Measurements from ENCODE around the gene PSMC6.

PSMC6 gene

DNA sequence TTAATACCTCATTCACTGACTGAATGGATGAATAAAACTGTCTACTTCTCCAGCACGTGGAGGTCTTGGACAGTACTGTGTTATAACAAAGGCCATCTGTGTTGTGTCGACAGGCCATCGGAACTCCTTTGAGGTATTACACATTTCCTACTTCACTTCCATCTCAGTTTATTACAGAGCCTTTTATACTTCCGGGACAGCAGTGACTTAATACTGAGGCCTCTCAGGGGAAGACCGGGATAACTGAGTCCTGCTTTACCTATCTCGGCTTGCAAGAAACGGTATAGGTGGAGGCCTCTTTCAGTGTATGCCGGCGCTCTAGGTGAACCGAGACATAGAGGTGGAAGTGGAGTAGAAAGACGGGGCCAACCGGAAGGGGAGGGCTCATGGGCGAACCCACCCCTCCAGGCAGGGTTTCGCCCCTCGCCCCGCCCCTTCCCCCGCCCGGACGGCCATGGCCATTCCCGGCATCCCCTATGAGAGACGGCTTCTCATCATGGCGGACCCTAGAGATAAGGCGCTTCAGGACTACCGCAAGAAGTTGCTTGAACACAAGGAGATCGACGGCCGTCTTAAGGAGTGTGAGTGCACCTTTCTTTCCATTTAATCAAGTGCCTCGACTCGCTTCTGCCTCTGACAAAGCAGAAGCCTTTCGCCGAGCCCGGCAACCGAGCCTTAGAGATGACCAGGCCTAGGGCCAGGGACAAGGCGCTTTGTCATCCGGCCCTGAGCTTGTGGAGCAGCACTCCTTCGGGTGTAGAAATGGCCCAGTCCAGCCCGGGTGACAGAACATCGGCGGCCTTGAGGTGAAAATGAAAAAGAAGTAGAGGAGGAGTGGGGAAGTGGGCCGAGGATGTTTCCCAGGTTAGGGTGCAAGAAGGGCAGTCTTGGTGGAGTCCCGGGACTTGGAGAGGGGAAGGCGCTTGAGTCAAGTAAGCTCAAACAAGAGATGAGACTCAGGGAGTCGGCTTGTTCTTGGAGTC is at the start of gene PSMC6:
TSS of gene PSMC6 (plus strand) at position 477 of the 983 bp plus-strand sequence. CDS start at position 497, 20 bp downstream.
- peak; percentile 81 to 92 for DNase-seq (ENCODE audit: low read depth in 2 of 2, low spot score in 1 of 2)

DNA sequence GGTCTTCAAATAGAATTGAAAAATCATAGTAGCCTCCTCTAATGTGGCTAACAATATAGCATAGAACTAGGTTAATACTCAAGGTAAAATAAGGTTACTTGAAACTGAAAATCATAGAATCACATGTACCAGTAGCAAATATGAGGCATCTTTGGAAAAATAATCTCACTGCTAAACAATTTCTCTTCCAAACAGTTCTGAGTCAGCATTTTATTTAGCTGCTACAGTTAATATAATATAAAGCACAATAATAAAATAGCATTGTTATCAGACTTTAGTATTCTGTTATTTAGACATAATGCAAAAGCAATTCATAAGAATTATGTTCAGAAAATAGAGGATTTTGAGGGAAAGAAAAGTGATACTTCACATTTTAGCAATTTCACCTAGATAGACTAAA is 46.7 kb upstream of the PSMC6 start:
- DNase-seq (ENCODE audit: low read depth in 2 of 2, low spot score in 1 of 2) = no peak

DNA sequence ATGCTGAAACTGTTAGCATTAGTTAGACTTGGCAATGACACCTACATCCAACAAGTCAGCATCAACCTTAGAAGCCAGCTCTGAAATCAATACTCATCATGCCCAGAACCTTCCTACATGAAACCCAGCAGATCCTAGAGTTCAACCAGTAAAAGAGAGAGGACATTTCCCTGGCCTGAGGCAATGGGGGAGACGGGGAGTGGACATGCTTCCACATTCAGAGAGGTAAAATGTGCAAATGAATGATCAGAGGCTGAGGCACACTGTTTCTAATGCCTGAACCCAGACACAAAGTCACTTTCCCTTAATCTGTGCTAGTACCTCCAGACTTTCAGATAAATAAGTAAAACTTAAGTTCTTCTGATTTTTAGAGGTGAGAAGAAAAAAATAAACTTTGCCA is 46.2 kb upstream of the PSMC6 start:
- DNase-seq (ENCODE audit: low read depth in 2 of 2, low spot score in 1 of 2) = no peak

DNA sequence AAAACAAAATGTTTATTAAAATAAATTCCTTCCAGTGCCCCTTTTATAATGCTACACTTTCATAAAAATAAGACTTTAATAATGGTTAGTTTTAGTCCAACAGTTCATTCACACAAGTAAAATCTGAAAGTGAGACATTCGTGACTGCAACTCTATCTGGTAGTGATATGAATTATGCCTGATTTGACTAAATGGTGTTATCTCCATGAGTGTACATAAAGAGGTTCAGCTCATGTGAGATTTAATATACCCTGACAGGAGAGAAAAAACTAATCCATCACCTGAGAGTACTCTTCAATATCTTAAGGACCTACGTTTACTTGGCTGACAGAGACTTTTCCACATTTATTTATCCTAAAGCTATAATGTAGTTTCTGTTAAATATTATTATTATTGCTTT is 45.7 kb upstream of the PSMC6 start:
- DNase-seq (ENCODE audit: low read depth in 2 of 2, low spot score in 1 of 2) = no peak

DNA sequence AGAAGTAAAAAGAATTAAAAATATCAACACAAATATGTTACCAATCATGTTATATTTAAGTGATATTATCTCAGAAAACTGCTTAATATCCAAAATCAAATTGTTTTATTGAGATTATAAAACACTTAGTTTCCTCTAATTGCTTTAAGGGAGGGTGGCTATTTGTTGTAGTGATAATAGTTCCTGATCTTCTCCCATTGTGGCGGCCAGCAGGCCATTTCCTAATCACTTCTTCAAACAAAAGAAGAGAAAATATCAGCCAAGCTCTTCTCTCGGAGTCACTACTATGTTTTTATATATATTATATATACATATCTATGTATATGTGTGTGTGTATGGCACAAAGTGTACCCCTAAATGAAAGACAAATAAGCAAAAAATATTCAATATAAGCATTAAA is 43.1 kb upstream of the PSMC6 start:
- DNase-seq (ENCODE audit: low read depth in 2 of 2, low spot score in 1 of 2) = no peak

DNA sequence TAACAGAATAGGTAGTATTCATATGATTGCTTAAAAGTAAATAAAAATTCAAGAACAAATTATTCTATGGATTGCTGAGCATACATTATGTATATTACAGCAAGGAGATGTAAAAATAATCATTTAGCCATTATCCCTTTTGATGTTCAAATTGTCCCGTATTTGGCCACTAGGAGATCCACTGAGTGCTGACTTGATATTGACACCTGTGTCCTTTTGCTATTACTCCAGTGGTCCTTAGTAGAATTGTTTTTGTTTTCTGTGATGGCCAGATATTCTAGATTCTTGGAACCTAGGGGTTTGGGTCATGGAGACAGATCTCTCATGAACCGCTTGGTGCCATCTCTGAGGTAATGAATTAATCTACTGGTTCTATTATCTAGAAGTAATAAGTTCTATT is 28.4 kb upstream of the PSMC6 start:
- DNase-seq (ENCODE audit: low read depth in 2 of 2, low spot score in 1 of 2) = no peak

DNA sequence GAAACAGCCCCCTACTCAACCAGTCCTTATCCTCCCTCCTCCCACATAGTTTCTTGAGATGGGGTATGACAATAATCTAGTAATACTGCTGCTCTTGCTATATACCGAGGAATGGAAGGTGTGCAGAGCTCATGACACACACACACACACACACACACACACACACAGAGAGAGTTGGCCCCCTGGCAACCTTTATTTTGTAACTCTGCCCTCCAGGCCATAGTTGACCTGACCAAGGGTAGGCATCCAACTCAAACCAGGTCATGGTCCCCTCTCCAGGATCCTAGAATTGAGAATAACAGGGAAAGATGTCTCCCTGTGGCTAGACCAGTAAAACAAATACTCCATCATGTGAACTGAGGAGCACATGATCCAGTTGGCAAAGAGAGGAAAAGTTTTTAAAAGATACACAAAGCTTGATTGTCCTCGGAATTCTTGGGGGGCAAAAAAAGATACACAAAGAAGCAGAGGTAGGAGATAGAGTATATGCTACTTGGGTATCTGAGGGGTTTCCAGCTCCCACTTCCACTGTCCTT is 22.9 kb upstream of the PSMC6 start:
- DNase-seq (ENCODE audit: low read depth in 2 of 2, low spot score in 1 of 2) = no peak

DNA sequence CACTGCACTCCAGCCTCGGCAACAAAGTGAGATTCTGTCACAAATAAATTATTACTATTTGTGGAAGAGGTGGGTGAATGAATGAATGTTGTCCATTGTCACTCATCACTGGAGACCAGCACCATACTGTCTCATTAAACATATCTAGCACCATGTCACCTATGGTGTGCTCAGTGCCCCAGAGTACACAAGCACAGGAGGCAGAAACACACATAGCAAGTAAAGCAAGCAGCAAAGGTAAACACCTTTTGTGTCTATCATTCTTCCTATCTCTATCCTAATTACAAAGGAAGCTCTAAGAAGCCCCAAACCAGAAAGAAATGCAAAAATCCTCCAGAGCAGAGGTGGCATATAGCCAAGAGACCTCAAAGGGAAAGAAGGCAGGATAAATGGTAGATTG is 20.8 kb upstream of the PSMC6 start:
- DNase-seq (ENCODE audit: low read depth in 2 of 2, low spot score in 1 of 2) = no peak

DNA sequence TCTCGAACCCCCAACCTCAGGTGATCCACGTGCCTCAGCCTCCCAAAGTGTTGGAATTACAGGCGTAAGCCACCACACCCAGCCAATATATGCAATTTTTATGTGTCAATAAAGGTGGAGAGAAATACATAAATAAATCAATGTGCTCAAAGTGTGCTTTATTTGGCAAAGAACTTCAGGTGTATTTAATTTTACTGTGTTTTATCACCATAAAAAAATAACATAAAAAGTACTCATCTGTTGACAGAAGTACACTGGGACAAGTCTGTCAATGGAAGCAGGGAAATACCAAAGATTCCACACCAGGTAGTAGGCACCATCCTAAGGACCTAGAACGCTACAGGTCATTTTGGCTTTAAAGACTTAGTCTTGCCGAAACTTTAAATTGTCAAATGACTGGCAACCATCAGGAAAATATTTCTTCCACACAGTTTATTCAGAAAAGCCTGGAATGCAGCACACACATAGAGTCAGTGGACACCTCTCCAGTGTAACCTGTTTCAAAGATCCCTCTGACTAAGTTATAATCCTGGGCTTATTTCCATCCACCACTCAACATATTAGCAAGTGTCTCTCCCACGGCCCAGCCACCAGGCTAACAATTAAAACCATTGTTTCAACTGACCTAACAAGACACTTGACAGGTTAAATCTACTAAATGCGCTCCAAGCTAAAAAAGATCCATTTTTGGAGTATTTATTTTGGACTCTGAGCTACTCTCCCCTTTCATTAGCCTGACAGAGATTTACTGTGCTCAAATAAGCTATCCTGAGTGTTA is 15.8 kb upstream of the PSMC6 start:
- DNase-seq (ENCODE audit: low read depth in 2 of 2, low spot score in 1 of 2) = no peak

DNA sequence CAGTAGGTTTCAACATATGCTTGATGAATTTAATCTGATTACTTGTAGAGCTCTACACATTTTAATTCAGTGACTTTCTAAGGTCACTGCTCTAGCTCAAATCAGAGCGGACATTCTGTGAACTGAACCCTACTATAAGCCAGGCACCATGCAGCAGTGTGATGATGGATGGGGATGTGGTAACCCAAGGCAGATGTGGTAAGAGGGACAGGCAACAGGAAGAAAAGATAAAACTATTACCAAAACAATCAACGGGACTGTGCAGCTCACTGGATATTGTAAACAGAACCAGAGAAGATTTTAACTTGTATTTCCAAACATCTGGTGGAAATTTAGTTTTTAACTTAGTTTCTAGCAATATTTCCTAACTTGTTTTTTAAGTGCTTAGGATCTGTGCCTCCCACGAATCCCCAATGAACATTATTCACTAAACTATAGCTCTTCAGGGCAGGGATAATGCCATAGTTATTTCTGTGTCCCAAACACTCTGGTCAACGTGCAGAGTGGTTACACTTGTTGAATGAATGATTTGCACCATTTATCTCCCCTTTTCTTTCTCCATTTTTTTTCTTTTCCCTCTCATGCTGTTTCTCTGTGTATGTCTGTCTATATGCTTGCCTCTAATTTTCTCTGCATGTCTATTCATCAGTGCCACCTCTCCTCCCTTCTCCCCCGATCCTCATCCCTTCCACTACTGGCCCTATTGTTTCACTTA is 14.6 kb upstream of the PSMC6 start:
- no peak for DNase-seq (ENCODE audit: low read depth in 2 of 2, low spot score in 1 of 2)

DNA sequence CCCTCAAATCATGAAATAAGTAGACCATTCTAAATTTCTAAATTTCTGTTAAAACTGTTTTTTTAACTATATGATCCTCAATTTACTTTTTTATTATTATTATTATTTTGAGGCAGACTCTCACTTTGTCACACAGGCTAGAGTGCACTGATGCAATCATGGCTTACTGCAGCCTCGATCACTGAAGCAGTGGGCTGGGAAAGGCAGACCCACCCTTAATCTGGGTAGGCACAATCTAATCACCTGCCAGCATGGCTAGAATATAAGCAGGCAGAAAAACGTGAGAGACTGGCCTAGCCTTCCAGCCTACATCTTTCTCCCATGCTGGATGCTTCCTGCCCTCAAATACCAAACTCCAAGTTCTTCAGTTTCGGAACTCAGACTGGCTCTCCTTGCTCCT is 14.0 kb upstream of the PSMC6 start:
- no peak for DNase-seq (ENCODE audit: low read depth in 2 of 2, low spot score in 1 of 2)

DNA sequence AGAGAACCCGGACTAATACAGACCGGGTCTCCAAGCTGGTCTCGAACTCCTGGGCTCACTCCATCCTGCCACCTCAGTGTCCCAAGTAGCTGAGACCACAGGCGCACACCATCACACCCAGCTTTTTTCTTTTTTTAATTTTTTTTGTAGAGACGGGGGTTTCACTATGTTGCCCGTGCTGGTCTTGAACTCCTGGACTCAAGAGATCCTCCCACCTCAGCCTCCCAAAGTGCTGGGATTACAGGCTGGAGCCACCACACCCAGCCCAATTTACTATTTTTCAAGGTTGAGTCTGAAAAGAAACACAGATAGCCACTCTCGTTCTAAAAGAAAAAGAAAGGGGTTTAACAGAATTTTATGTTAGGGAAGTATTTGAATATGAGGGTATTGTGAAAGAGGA is 13.5 kb upstream of the PSMC6 start:
- DNase-seq (ENCODE audit: low read depth in 2 of 2, low spot score in 1 of 2) = no peak

DNA sequence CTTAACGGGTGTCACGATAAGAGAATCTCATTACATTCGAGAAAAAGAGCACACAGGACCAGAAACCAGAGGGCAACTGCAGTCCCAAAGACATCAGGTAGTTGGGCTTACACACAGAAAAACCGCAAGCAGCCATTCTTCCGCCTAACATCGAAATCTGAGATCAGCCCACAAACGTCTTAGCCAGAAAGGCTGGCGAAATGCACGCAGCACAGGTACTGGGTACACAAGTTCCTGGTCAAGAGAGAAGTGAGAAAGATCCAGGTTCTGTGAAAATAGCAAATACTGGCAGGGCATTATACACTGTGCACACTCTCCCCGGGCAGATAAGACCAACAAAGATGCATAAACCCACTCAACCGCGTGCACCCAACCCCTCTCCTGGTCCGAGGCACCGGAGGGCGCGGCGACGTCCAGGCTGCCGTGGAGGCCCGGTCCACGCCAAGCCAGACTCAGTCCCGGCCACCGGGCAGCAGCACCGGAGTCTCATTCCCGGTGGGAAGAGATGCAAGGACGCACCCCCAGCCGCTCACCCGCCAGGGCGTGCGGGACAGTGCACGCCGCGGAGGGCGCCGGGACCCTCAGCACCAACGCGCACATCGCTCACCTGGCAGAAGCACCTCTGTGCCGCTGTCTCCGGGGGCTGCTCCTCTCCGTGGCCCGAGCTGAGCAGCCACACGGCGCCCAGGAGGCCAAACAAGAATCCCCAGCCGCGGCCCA is 12.1 kb upstream of the PSMC6 start:
- peak; percentile 31 to 44 for DNase-seq (ENCODE audit: low read depth in 2 of 2, low spot score in 1 of 2)

DNA sequence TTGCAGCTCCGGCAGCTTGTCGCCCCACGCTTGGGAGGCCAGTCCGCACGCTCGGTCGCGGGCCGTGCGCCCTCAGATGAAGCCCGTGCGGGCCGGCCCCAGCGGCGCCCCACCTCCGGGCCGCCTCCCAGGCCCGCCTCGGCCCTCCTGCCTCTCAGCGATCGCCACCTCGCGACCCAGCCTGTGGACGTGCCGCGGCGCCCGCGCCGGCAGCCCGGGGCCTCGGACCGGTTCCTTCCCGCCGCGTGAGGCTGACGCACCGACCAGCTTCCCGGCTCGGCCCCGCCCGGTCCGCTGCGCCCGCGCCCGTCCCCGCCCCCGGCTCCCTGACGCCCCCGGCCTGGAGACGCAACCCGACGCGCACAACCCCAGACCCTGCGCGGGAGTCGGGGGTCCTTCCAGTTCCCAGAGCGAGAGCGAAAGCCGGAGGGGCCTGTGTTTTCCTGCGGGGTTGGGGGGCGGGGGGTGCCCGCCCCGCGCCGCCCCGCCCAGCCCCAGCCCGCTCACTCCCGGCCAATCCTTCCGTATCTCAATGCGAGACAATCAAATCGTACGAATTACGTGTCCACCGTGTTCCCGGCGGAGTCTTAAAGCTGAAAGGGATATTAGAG is 11.4 kb upstream of the PSMC6 start, which contains the start of gene ERO1A:
TSS of gene ERO1A (minus strand) at position 78 of the 611 bp plus-strand sequence. CDS start at position 1, 77 bp downstream.
- DNase-seq (ENCODE audit: low read depth in 2 of 2, low spot score in 1 of 2) = peak; percentile 28 to 34

DNA sequence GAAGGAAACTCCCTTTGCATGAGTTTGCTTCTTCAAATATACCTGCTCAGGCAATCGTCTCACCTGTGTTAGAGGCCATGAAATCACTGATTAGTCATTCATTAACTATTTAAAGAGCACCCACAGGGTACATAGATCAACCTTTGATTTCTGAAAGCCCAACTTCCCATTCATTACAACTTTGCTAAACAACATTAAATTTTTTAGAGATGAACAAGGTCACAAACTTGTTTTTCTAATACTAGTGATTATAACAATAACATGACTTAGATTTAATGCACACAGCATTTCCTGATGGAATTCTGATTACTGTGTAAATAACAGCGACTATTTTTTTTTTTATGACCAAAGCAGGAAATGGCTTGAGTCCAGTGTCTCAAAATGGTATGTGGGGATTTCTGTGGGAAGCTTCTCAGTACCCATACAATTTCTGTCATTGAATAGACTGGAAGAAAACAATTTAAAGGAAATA is 6.3 kb upstream of the PSMC6 start:
- no peak for DNase-seq (ENCODE audit: low read depth in 2 of 2, low spot score in 1 of 2)

DNA sequence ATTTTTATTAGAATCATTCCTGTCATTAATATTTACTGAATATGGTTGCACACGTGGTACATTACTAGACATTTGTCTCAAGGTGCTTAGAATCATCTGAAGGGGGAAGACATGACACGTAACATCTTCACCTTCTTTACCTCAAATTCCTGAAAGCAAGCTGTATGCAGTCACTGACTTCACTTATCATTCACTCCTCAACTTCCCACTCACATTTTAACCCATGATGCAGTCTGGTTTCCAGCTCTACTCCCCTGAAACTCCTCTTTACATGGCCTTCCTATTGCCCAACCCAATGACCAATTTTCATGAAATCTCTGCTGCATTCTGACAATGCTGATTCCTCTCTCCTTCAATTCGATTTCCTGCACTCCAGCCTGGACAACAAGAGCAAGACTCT is 5.8 kb upstream of the PSMC6 start:
- no peak for DNase-seq (ENCODE audit: low read depth in 2 of 2, low spot score in 1 of 2)

DNA sequence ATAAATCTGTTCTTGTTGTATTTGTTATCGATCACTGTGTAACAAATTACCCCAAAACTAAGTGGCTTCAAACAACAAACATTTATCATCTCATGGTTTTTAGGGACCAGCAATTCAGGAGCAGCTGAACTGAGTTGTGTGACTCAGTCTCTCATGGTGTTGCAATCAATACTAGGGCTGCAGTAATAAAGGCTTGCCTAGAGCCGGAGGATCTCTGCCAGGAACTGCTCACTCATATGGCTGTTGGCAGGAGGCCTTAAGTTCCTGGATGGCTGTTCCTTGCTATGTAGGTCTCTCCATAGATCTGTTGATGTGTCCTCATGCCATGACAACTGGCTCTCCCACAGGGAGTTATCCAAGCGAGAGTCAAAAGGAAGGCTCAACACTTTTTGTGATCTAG is 3.8 kb upstream of the PSMC6 start:
- DNase-seq (ENCODE audit: low read depth in 2 of 2, low spot score in 1 of 2) = no peak

DNA sequence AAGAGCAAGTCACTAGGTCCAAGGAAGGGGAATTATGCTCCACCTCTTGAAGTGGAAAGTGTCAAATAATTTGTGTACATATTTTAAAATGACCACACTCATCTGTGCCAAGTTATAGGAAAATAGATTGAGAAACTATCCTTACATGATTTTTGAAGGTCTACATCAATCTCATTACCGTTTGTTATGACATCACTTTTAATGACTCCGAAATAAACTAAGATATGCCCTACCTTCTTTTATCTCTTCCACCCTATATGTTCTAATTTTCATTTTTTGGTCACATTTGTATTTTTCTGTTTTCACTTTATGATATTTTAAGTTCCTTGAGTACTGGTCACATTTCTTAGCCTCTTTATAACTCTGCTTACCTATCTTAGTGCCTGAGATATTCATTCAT is 3.3 kb upstream of the PSMC6 start:
- no peak for DNase-seq (ENCODE audit: low read depth in 2 of 2, low spot score in 1 of 2)

DNA sequence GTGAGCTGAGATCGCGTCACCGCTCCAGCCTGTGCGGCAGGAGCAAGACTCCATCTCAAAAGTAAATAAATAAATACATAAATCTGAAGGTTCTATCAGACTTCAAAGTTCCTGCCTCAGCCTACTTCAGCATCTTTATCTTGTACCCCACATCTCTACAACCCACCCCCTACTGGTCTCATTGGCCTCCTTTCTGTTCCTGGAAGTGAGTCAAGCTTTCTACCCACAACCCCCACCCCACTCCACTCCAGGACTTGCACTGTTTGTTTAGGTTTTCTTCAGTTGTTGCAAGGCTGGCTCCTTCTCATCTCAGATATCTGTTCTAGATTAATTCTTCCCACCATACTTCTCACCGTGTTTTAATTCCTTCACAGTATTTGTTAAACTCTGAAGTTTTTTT is 714 bp upstream of the PSMC6 start:
- DNase-seq (ENCODE audit: low read depth in 2 of 2, low spot score in 1 of 2) = peak in 1 of 2 donors; percentile 29

DNA sequence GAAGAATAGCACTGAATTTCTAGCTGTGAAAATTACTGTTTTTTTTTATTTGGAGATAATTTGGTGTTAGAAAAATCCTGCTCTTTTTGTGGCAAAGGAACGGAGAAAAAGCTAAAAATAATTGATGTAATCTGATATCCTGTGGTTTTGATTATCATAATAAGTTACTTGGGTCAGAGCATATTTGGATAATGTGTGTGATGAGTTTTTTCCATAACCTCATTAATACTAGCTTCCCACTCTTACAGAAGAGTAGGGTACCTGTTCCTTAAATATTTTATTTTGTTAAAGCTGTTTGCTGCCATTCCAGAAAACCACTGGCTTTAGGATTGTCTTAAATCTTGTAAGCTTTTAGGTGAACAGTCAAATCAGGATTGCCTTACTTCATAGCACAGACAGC is 4.7 kb downstream of the PSMC6 start:
- DNase-seq (ENCODE audit: low read depth in 2 of 2, low spot score in 1 of 2) = no peak
